Measurements from ENCODE around the gene POLR3E. TPM values are rescaled to one million over a fixed set of nuclear protein-coding genes. Genes with fewer than 3 reads are reported as not detected.

The POLR3E gene
- total RNA-seq, 1 experiment from 2014 or later = 103 TPM

DNA sequence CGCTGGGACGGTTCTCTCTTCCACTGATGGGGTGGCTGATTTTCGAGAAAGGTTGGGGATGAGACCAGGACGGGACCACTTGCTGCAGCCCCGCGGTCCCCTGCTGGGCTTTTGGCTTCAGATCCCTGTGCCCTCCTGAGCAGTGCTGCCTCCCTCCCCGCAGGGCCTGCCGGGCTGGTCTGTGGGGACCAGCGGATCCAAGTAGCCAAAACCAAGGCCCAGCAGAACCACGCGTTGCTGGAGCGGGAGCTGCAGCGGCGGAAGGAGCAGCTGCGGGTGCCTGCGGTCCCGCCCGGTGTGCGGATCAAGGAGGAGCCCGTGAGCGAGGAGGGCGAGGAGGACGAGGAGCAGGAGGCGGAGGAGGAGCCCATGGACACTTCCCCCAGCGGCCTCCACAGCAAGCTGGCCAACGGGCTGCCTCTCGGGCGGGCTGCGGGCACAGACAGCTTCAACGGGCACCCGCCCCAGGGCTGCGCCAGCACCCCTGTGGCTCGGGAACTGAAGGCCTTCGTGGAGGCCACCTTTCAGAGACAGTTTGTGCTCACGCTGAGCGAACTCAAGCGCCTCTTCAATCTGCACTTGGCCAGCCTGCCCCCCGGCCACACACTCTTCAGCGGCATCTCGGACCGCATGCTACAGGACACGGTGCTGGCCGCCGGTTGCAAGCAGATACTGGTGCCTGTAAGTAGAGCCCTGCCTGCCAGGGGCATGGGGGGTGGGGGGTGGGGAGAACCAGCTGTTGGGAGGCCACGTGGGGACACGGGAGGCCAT, 28.6 kb downstream of the POLR3E start:
- Histone ChIP-seq H3K79me2 (ENCODE audit: insufficient read depth, low read length) (no peaks in the 10 kb centered on the region), H3K4me1 (ENCODE audit: insufficient read depth, low read length) (no peaks in the 10 kb centered on the region), H2AFZ (ENCODE audit: low read length) (no peak overlapping the region), H3K4me2 (ENCODE audit: insufficient read depth, insufficient read length, low read length) (no peak overlapping the region), H4K5ac (ENCODE audit: insufficient read length, low read depth, low read length) (no peak overlapping the region), H3K18ac (ENCODE audit: insufficient read length, low read depth, low read length) (no peak overlapping the region), H2BK12ac (ENCODE audit: insufficient read length, low read depth, low read length) (no peak overlapping the region), H4K20me1 (ENCODE audit: control insufficient read depth, insufficient read depth, insufficient read length) (no peaks in the 10 kb centered on the region), H3K23ac (ENCODE audit: insufficient read length, low read depth, low read length) (no peak overlapping the region), H3K27ac (ENCODE audit: insufficient read length, low read depth, low read length) (no peak overlapping the region), H3K9ac (ENCODE audit: extremely low read depth, insufficient read length, low read length) (no peak overlapping the region), H3K14ac (ENCODE audit: insufficient read depth, low read length) (no peak overlapping the region), H3T11ph (ENCODE audit: low read length) (no peak overlapping the region), H2BK20ac (ENCODE audit: low read depth, low read length, poor library complexity, severe bottlenecking) (no peak overlapping the region), H3K23me2 (ENCODE audit: insufficient read length, low read depth, low read length, poor library complexity, severe bottlenecking) (no peaks in the 10 kb centered on the region), H2AK5ac (ENCODE audit: insufficient read length, low read length) (no peak overlapping the region), H3K9me3 (ENCODE audit: control insufficient read depth, low read depth, low read length) (no peaks in the 10 kb centered on the region), H4K91ac (ENCODE audit: insufficient read length, low read depth, low read length) (no peak overlapping the region), H3K27me3 (ENCODE audit: insufficient read depth, low read length) (no peaks in the 10 kb centered on the region), H3K79me1 (ENCODE audit: insufficient read depth, low read depth, low read length, poor library complexity, severe bottlenecking) (peaks cover 2% of the 10 kb centered on the region), H3K56ac (ENCODE audit: insufficient read length, low read depth, low read length) (no peak overlapping the region), H2BK120ac (ENCODE audit: low read depth, low read length, poor library complexity, severe bottlenecking) (no peak overlapping the region), H2BK5ac (ENCODE audit: insufficient read length, low read length) (no peak overlapping the region), H4K8ac (replicated peaks; ENCODE audit: insufficient read length, low read depth, low read length) (no peak overlapping the region), H2BK15ac (ENCODE audit: low read depth, low read length) (no peak overlapping the region), H3K4ac (ENCODE audit: low read depth, low read length) (no peak overlapping the region)
- Mint-ChIP-seq H3K27ac (no peak overlapping the region), H3K4me3 (no peak overlapping the region), H3K9me3 (no peaks in the 10 kb centered on the region), H3K27me3 (ENCODE audit: low read depth) (no peaks in the 10 kb centered on the region; the same call in 1 of the 2 replicates), H3K4me1 (no peaks in the 10 kb centered on the region; a peak in 1 of 4 replicates), H3K36me3 (ENCODE audit: insufficient read depth in 1 of 3, low read depth in 3 of 3) (peaks cover 29 to 90% (median 71%) of the 10 kb centered on the region in 3 experiments)
- TF ChIP-seq, protein P1, sequence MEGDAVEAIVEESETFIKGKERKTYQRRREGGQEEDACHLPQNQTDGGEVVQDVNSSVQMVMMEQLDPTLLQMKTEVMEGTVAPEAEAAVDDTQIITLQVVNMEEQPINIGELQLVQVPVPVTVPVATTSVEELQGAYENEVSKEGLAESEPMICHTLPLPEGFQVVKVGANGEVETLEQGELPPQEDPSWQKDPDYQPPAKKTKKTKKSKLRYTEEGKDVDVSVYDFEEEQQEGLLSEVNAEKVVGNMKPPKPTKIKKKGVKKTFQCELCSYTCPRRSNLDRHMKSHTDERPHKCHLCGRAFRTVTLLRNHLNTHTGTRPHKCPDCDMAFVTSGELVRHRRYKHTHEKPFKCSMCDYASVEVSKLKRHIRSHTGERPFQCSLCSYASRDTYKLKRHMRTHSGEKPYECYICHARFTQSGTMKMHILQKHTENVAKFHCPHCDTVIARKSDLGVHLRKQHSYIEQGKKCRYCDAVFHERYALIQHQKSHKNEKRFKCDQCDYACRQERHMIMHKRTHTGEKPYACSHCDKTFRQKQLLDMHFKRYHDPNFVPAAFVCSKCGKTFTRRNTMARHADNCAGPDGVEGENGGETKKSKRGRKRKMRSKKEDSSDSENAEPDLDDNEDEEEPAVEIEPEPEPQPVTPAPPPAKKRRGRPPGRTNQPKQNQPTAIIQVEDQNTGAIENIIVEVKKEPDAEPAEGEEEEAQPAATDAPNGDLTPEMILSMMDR (conservative IDR thresholded peaks at IDR 0.05) = no peak
- DNase-seq = no peak
- no CpG with 5 or more reads among the region's 46 CpGs for WGBS (ENCODE audit: extremely low coverage, insufficient read length, low lambda C conversion rate)
